HTERT RPE-1 (cell line): Measurements from ENCODE around the gene MCC.
"Not testable (repeated sequence)": the region's sequence is repeated elsewhere in the genome, so short reads cannot be mapped to it uniquely, and the experiment has no call there.

ENCODE experiments used
- in situ Hi-C: fragments of 300-500 bp; cut with MboI; formaldehyde crosslinking; loops from 4 replicates; pipeline ENCODE4 v1.14.3; 2020; ENCODE audit warnings: low sequenced_read_pairs

MCC gene

GRCh38 chr5:113491022-113491421 lies 2.8 kb upstream of the MCC start:
- in situ Hi-C loops, result no loop called here

DNA sequence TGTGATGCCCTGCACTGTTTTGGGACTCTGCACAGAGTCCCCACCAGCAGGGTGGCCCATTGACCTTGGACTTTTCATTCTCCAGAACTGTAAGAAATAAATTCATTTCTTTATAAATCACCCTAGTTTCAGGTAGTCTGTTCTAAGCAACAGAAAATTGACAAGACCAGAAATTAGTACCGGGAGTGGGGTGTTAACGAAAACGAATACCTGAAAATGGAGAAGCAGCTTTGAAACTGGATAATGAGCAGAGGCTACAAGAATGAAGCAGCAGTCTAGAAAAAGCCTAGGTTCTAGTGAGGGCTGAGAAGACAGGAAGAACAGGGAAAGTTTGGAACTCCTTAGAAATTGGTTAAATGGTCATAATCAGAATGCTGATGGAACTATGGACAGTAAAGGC lies 2.1 kb upstream of the MCC start:
- in situ Hi-C loops, result no loop called here

DNA sequence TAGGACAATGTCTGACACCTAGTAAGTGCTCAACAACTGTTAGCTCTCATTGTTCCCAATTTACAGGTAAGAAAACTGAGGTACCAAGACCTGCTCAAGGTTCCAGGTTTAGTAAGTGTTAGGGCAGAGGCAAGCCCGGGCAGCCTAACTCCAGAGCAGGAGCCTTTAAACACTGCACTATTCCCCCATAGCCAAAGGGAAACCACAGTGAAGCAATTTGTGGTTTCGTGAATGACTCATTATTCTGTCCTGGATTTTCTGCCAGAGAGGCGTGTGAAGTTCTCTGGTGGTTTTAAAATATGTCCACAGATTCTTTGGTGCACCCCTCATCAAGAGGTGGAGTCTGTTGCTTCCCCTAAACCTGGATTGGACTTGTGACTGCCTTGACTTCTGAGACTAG lies 1.0 kb upstream of the MCC start:
- in situ Hi-C loops, result no loop called here

DNA sequence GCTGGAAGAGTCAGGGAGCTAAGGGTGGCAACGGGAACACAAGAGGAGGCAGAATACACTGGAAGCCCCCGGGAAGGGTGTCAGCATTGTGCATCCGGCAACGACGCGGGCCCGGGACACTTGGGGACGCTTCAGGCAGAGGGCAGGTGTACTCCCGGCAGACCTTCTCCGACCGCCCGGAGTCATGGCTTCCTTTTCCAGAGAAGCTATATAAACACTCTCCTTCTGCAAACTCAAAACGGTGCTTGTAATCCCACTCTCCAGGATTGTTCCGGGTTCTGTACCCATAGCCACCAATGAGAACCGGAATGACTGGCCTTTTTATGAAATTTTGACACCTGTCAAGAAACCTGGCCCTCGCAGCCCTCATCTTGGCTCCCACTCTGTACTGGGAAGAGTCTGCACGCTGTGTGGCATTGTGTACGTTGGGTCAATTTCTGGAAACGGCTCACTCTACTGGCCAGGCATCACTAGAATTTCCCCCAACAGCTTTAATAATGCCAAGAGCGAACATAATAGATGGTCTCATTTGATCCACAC lies 462 bp upstream of the MCC start:
- in situ Hi-C loops, result no loop called here

DNA sequence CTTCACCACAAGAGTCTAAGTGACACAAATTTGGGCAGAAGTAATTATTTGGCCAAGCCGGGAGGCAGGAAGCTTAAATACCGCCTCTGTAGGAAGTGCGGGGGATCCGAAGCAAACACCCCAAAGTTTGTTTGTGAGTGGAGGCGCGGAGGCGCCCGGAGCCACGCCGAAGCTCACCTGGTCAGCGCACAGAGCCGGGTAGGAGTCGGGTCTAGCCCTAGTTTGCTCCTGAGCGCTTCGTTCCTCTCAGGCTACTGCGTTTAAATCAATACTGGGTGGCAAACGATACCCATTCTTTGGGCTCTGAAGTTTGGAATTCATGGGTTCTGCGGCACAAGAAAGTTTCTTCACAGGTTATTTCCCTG lies 855 bp downstream of the MCC start:
- in situ Hi-C loops, result no loop called here

DNA sequence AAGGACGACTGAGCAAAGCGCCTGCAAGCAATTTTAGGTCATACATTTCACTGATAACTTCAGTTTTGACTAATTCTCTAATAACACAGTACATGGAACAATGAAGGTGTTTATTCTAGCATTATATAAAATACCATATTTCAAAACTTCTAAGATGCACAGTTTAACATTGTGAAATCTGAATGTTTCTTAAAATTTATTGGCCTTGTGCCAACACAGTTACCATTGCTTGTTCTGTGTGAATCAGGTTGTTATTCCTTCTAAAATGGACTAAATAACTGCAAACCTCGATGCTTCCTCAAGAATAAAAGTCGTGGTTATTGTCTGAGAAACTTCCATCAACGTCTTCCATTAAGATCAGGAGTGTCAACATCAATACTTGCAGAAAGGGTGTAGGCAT lies 8.0 kb downstream of the MCC start:
- in situ Hi-C loops, result no loop called here

- in situ Hi-C loops, result no loop called here
Observed at GRCh38 chr5:113478691-113479090, 9.6 kb downstream of the MCC start.

DNA sequence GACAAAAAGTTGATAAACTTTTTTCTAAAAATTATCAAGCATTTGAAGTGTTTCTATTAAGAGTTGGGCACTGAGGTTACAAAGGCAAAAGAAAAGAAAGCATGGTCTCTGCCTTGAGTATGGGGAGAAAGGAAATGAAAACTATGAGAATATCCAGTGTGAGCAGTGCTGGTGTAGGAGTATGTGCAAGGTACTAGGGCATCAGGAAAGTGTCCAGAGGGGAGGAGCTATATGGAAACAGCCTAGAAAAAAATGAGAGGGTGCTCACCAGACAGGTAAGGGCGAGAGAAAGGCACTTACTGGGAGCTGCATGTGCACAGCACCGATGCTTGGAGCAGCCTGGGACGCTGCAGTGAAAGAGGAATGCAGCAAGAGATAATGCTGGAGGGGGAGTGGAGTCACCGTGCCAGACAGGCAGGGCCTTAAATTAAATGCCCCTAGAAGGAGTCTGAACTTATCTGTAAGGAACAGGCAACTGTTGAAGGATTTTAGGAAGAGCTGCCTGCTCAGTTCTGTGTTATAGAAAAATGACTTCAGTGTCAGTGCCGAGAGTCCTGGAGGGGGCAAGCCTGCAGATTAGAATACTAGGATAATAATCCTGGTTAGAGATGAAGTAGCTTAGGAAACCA lies 14.0 kb downstream of the MCC start:
- in situ Hi-C loops, result no loop called here

DNA sequence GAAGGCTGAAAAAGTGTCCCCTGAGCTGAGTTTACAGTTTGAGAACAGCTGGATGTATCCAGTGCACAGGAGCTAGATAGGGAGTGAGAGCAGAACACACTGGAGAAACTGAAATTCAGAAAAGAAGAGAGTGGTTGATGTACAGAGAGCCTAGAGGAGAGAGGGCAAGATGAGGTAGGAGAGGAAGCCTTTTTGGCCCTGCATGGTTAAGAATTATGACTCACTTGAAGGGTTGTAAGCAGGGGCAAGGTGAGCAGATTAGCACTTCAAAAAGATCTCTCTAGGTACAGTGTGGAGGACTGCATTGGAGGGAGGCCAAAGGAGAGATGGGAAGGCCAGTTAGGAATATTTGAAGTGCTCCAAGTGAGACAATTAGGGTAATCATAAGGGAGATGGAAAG lies 25.2 kb downstream of the MCC start:
- in situ Hi-C loops, result no loop called here

DNA sequence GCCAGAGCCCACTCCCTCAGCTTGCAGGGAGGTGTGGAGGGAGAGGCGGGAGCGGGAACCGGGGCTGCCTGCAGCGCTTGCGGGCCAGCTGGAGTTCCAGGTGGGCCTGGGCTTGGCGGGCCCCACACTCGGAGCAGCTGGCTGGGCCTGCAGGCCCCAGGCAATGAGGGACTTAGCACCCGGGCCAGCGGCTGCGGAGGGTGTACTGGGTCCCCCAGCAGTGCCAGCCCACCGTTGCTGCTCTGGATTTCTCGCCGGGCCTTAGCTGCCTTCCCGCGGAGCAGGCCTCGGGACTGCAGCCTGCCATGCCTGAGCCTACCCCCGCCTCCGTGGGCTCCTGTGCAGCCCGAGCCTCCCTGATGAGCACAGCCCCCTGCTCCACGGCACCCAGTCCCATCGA lies 31.1 kb downstream of the MCC start:
- in situ Hi-C loops, result not testable (repeated sequence)

GRCh38 chr5:113452941-113453340 lies 35.3 kb downstream of the MCC start:
- in situ Hi-C loops, result no loop called here

DNA sequence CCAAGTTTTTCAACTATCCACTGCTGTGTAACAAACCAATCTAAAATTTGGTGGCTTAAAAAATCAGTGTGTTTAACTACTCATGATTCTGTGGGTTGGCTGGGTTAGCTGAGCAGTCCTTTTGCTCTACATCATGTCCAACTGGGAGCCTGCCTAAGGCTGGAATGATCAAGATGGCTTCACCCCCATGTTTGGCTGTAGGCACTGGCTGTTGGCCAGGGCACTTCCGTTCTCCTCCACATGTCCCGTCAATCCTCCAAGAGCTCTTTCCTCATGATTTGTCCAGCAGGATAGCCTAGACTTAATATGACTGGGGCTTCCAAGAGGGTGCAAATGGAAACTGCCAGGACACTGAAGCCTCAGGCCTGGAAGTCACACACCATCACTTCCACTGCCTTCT lies 36.5 kb downstream of the MCC start:
- in situ Hi-C loops, result no loop called here

- in situ Hi-C loops, result no loop called here
Observed at GRCh38 chr5:113450929-113451328, 37.3 kb downstream of the MCC start.

DNA sequence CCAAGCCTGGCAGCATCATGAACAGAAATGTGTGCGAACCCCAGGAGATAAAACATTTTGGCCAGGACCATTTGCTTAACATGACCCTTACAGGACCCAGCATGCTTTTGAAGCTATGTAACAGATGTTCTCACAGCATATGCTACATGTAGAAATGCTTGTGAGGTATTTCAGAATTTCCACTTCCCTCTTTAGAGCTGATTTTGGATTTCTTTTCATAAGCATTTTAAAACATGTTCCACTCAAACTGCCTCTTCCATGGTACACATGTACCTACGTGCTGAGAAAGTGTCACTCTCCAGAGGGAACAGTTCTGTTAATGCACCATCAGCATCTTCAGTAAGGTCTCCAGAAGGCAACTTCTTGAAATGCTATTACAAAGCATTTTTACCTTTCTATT lies 37.8 kb downstream of the MCC start:
- in situ Hi-C loops, result no loop called here

GRCh38 chr5:113448252-113448651 lies 40.0 kb downstream of the MCC start:
- in situ Hi-C loops, result no loop called here

DNA sequence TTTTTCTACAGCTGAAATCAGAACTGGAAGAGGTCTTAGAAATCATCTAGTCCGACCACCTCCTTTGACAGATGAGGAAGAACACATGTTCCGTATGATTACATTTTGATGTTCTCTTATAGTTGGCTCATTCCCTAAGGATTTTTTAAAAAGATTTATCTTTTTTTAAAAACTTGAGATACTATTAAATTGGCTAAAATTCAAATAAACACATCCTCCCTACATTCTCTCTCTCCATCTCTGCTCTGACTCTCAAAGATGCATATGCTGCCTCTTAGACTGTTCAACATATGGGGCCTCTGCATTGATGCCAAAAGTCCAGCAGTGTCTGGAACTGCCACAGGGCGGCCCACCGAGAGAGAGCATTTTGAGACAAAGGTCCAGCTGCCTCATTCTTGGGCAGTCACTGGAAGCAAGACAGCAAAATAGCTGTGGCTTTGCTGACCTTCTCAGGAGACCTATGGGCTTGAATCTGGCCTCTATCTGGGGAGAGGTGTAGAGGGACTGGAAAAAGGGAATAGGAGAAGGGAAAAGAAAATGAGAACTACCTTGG lies 40.7 kb downstream of the MCC start:
- in situ Hi-C loops, result no loop called here

DNA sequence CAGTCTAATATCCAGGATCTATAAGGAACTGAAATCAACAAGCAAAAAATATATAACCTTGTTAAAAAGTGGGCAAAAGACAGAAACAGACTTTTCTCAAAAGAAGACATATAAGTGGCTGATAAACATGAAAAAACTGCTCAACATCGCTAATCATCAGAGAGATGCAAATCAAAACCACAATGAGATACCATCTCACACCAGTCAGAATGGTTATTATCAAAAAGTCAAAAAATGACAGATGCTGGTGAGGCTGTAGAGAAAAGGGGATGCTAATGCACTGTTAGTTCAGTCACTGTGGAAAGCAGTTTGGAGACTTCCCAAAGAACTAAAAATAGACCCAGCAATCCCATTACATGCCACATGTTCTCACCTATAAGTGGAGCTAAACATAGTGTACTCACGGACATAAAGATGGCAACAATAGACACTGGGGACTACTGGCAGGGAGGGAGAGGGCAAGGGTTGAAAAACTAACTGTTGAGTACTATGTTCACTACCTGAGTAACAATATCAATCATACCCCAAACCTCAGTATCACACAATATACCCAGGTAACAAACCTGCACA lies 41.8 kb downstream of the MCC start:
- in situ Hi-C loops, result no loop called here

DNA sequence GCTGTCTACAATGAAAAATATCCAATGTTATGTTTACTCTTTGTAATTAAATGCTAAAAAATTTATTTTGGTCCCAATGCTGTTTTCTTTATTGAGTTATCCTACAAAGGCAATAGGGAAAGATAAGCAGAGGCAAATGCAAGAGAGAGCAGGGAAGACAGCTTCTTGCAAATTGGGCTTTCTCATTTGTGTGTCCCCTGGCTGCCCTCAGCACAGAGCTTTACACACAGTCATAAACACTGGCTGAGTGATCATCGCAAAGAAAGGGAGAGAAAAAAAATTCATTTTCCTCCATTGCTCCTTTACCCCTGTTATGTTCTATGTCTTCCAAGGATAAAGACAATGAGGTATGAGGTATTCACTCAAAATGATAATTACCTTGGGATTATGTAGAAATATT lies 51.1 kb downstream of the MCC start:
- in situ Hi-C loops, result no loop called here

- in situ Hi-C loops, result no loop called here
Observed at GRCh38 chr5:113435575-113435974, 52.7 kb downstream of the MCC start.

DNA sequence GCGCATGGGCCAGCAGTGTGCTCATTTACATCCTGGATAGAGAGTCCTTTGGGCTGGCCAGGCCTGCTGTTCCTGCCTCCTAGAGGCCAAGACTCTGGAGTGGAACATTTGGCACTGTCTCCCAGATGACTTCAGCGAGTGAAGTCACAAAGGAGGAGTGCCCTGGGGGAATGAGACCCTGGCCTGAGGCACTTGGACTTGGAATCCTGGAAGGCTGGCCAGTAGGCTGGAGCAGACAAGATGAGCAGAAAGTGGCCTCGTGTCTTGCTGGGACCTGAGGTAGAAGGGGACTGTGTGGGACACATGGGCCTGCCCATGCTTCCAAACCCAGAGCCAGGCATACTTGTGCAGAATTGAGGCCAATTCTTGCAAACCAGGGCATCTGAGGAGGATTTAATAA lies 53.4 kb downstream of the MCC start, which contains the start of gene TSSK1B:
Gene TSSK1B (minus strand): TSS at position 101 of the 400 bp plus-strand sequence. CDS start 150 bp downstream, outside the sequence.
- in situ Hi-C loops, result no loop called here

- in situ Hi-C loops, result no loop called here
Observed at GRCh38 chr5:113433862-113434612, 54.2 kb downstream of the MCC start.

GRCh38 chr5:113433071-113433470 lies 55.2 kb downstream of the MCC start:
- in situ Hi-C loops, result no loop called here
